OCI-LY7 (cell line): Measurements from ENCODE around the gene ABCC9. TPM values are rescaled to one million over a fixed set of nuclear protein-coding genes. Genes with fewer than 3 reads are reported as not detected.

Experiments used
- BruUV-seq: library from RNA; stranded (reverse); fragments of 400-500 nt; replicated peaks from 2 replicates; lab custom pipeline; 2021; lab: Mats Ljungman, UMichigan
- CTCF ChIA-PET: fragments of 300-600 bp; sonication (Branson Sonifier 250); formaldehyde crosslinking; loops from one replicate; lab custom pipeline; 2022; ENCODE audit warnings: antibody characterized with exemption; ENCODE audit not compliant: unreplicated experiment; lab: Charles Lee
- POLR2A ChIA-PET: fragments of 300-600 bp; sonication (Branson Sonifier 250); formaldehyde crosslinking; loops from one replicate; lab custom pipeline; 2022; ENCODE audit warnings: antibody characterized with exemption; lab: Charles Lee
- DNase-seq: peaks from one replicate; pipeline ENCODE4 v3.0.0-alpha.2; 2015; ENCODE audit warnings: low spot score
- H2AFZ ChIP-seq: fragments of 200-600 bp; sonication (generic), shearing (Covaris generic); 2 replicates; pipeline ENCODE4 v1.6.1; 2014; ENCODE audit warnings: mild to moderate bottlenecking, antibody characterized with exemption, low read length, moderate library complexity
- H3K27ac ChIP-seq: fragments of 200-600 bp; sonication (generic); 2 replicates; pipeline ENCODE4 v1.5.1; 2014; ENCODE audit warnings: mixed run types, low read depth, mild to moderate bottlenecking, moderate library complexity, low read length, inconsistent platforms; ENCODE audit not compliant: poor library complexity, severe bottlenecking
- H3K36me3 ChIP-seq: fragments of 200-600 bp; sonication (generic); 2 replicates; pipeline ENCODE4 v1.6.1; 2014; ENCODE audit warnings: mild to moderate bottlenecking, antibody characterized with exemption, low read length, moderate library complexity, mixed read lengths; ENCODE audit not compliant: insufficient read depth
- H3K4me1 ChIP-seq: fragments of 200-600 bp; sonication (generic); 2 replicates; pipeline ENCODE4 v1.5.1; 2014; ENCODE audit warnings: mild to moderate bottlenecking, low read length; ENCODE audit not compliant: insufficient read depth, poor library complexity, severe bottlenecking
- H3K4me2 ChIP-seq: fragments of 200-600 bp; sonication (generic); 2 replicates; pipeline ENCODE4 v1.6.1; 2014; ENCODE audit warnings: mild to moderate bottlenecking, low read length
- H3K4me3 ChIP-seq: fragments of 200-600 bp; sonication (generic); 2 replicates; pipeline ENCODE4 v1.5.1; 2014; ENCODE audit warnings: mild to moderate bottlenecking, low read depth, low read length; ENCODE audit not compliant: poor library complexity, severe bottlenecking
- H3K79me2 ChIP-seq: fragments of 200-600 bp; sonication (generic); 2 replicates; pipeline ENCODE4 v1.6.1; 2016; ENCODE audit warnings: low read depth, mild to moderate bottlenecking, low read length, moderate library complexity, mixed read lengths; ENCODE audit not compliant: insufficient read depth
- H3K9me2 ChIP-seq: fragments of 200-600 bp; sonication (generic); 2 replicates; pipeline ENCODE4 v1.6.1; 2016; ENCODE audit warnings: mild to moderate bottlenecking, low read length, mixed read lengths; ENCODE audit not compliant: insufficient read depth
- H3K9me3 ChIP-seq: fragments of 200-600 bp; sonication (generic); 2 replicates; pipeline ENCODE4 v1.6.1; 2014; ENCODE audit warnings: mild to moderate bottlenecking, mixed run types, low read length, mixed read lengths
- H4K20me1 ChIP-seq: fragments of 200-600 bp; sonication (generic); 2 replicates; pipeline ENCODE4 v1.6.1; 2014; ENCODE audit warnings: mild to moderate bottlenecking, antibody characterized with exemption, low read length, moderate library complexity, mixed read lengths; ENCODE audit not compliant: insufficient read depth
- EZH2phosphoT487 ChIP-seq: fragments of 200-600 bp; sonication (generic); IDR thresholded peaks from 2 replicates; pipeline ENCODE4 v1.6.1; 2018; ENCODE audit warnings: low read depth, borderline replicate concordance, mild to moderate bottlenecking, mixed run types, antibody characterized with exemption, low read length, moderate library complexity, mixed read lengths
- intact Hi-C: fragments of 100-400 bp; cut with micrococcal nuclease; formaldehyde crosslinking; loops from one replicate; pipeline ENCODE4 v1.10.0; 2022; ENCODE audit not compliant: unreplicated experiment
- total RNA-seq, 2 experiments: library from RNA; depleted of rRNA in 1 of 2; stranded (reverse); fragments of >200 nt in 1 of 2; shearing (Covaris generic) in 1 of 2; gene quantifications; 2 replicates each; pipeline ENCODE4 v1.2.3, GENCODE V29; 2014 to 2022
- TF ChIP-seq, protein P1 (sequence below): fragments of 200-600 bp; sonication (generic); conservative IDR thresholded peaks from 2 replicates; pipeline ENCODE4 v1.5.1; 2014; ENCODE audit warnings: mild to moderate bottlenecking, antibody characterized with exemption, low read length, moderate library complexity, mixed read lengths

ABCC9 gene
- total RNA-seq, 2 experiments from 2014 or later: not detected

DNA sequence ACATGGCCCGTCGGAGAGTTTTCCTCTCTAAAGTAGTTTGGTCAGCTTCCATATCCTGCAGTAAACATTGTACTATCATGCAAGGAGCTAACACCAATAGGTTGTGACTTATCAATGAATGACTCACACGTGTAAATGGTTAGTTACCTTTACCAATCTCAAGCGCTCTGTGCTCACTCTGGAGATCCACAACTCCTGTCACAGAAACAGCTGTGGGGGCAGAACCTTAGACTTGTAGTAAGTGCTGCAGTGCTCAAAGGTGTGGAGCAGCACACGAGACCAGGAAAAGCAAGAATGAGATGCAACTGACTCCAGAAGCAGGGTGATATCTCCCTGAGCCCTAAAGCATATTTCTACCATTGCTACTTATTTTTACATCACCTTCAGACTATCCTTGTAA, 93.0 kb downstream of the ABCC9 start:
- H3K4me2 ChIP-seq: no peak overlapping the region
- H3K36me3 ChIP-seq: no peaks in the 10 kb centered on the region
- POLR2A ChIA-PET: no interaction called here
- no peak overlapping the region for H2AFZ ChIP-seq
- H3K9me3 ChIP-seq: no peaks in the 10 kb centered on the region
- no peaks in the 10 kb centered on the region for H4K20me1 ChIP-seq
- no peak overlapping the region for H3K27ac ChIP-seq
- CTCF ChIA-PET: no interaction called here
- H3K79me2 ChIP-seq: no peaks in the 10 kb centered on the region
- DNase-seq: no peak
- H3K4me1 ChIP-seq: no peaks in the 10 kb centered on the region
- no peak overlapping the region for H3K4me3 ChIP-seq
- BruUV-seq: no TSS peak
- no peaks in the 10 kb centered on the region for H3K9me2 ChIP-seq
- intact Hi-C loops: no loop called here
- TF ChIP-seq, protein P1, sequence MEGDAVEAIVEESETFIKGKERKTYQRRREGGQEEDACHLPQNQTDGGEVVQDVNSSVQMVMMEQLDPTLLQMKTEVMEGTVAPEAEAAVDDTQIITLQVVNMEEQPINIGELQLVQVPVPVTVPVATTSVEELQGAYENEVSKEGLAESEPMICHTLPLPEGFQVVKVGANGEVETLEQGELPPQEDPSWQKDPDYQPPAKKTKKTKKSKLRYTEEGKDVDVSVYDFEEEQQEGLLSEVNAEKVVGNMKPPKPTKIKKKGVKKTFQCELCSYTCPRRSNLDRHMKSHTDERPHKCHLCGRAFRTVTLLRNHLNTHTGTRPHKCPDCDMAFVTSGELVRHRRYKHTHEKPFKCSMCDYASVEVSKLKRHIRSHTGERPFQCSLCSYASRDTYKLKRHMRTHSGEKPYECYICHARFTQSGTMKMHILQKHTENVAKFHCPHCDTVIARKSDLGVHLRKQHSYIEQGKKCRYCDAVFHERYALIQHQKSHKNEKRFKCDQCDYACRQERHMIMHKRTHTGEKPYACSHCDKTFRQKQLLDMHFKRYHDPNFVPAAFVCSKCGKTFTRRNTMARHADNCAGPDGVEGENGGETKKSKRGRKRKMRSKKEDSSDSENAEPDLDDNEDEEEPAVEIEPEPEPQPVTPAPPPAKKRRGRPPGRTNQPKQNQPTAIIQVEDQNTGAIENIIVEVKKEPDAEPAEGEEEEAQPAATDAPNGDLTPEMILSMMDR: no peak
- TF ChIP-seq EZH2phosphoT487: no peak

GRCh38 chr12:21843795-21844194, 97.4 kb downstream of the ABCC9 start:
- H4K20me1 ChIP-seq: no peaks in the 10 kb centered on the region
- H3K36me3 ChIP-seq: no peaks in the 10 kb centered on the region
- no peak overlapping the region for H3K4me3 ChIP-seq
- ChIA-PET POLR2A (no interaction called here), CTCF (no interaction called here)
- no peak overlapping the region for H3K27ac ChIP-seq
- H3K4me1 ChIP-seq: no peaks in the 10 kb centered on the region
- DNase-seq: no peak
- H3K9me3 ChIP-seq: no peaks in the 10 kb centered on the region
- no peak overlapping the region for H3K4me2 ChIP-seq
- TF ChIP-seq, protein P1: no peak
- no peak for TF ChIP-seq EZH2phosphoT487
- H3K79me2 ChIP-seq: no peaks in the 10 kb centered on the region
- H2AFZ ChIP-seq: no peak overlapping the region
- no peaks in the 10 kb centered on the region for H3K9me2 ChIP-seq
- no TSS peak for BruUV-seq
- intact Hi-C loops: no loop called here

GRCh38 chr12:21839776-21840175, 101.5 kb downstream of the ABCC9 start:
- Histone ChIP-seq H3K9me2 (no peaks in the 10 kb centered on the region), H2AFZ (no peak overlapping the region), H3K36me3 (no peaks in the 10 kb centered on the region), H3K4me1 (no peaks in the 10 kb centered on the region), H3K79me2 (no peaks in the 10 kb centered on the region), H3K27ac (no peak overlapping the region), H3K9me3 (no peaks in the 10 kb centered on the region), H3K4me3 (no peak overlapping the region), H4K20me1 (no peaks in the 10 kb centered on the region), H3K4me2 (no peak overlapping the region)
- TF ChIP-seq EZH2phosphoT487: no peak
- TF ChIP-seq, protein P1: no peak
- CTCF ChIA-PET: no interaction called here
- POLR2A ChIA-PET: interaction anchor here (0.8 kb wide), 1 partner anchor 10 kb away, joined by 3 read pairs; no protein-coding TSS in a partner anchor
- DNase-seq: no peak
- no TSS peak for BruUV-seq
- intact Hi-C loops: no loop called here
